GM23338 (cell line): ENCODE results near the gene COL6A3. TPM values are rescaled to one million over a fixed set of nuclear protein-coding genes. Genes with fewer than 3 reads are reported as not detected.

Experiments
- ATAC-seq: fragments of 200-7000 bp; cut with Tn5 transposase; 3 replicates; pipeline ENCODE4 v1.9.1; 2020
- DNase-seq: peaks from one replicate; pipeline ENCODE4 v3.0.0-alpha.2; 2015; ENCODE audit warnings: low spot score
- H2AFZ ChIP-seq: fragments of 200-600 bp; sonication (generic); 2 replicates; pipeline ENCODE4 v1.8.0; 2016; ENCODE audit warnings: antibody characterized with exemption, mild to moderate bottlenecking, moderate library complexity
- H3F3A ChIP-seq: fragments of 200-600 bp; sonication (generic); replicated peaks from 2 replicates; pipeline ENCODE4 v1.8.0; 2017; ENCODE audit warnings: antibody characterized with exemption, mixed run types, low read depth
- H3K27ac ChIP-seq: fragments of 200-600 bp; sonication (generic); 2 replicates; pipeline ENCODE4 v1.6.1; 2016; ENCODE audit warnings: low read depth
- H3K27me3 ChIP-seq: fragments of 200-600 bp; sonication (generic); 2 replicates; pipeline ENCODE4 v1.8.0; 2016; ENCODE audit warnings: mild to moderate bottlenecking, mixed run types, moderate library complexity; ENCODE audit not compliant: insufficient read depth
- H3K36me3 ChIP-seq: fragments of 200-600 bp; sonication (generic); 2 replicates; pipeline ENCODE4 v1.8.0; 2016; ENCODE audit warnings: mild to moderate bottlenecking; ENCODE audit not compliant: insufficient read depth
- H3K4me1 ChIP-seq: fragments of 200-600 bp; sonication (generic); 2 replicates; pipeline ENCODE4 v1.8.0; 2016; ENCODE audit warnings: mild to moderate bottlenecking, moderate library complexity; ENCODE audit not compliant: insufficient read depth
- H3K4me2 ChIP-seq: fragments of 200-600 bp; sonication (generic); 2 replicates; pipeline ENCODE4 v1.7.1; 2017; ENCODE audit warnings: mixed run types
- H3K4me3 ChIP-seq: fragments of 200-600 bp; sonication (generic); 2 replicates; pipeline ENCODE4 v1.6.1; 2016; ENCODE audit warnings: mixed run types
- H3K79me2 ChIP-seq: fragments of 200-600 bp; sonication (generic); replicated peaks from 2 replicates; pipeline ENCODE4 v1.8.0; 2017; ENCODE audit warnings: mild to moderate bottlenecking; ENCODE audit not compliant: insufficient read depth
- H3K9me2 ChIP-seq: fragments of 200-600 bp; sonication (generic); 2 replicates; pipeline ENCODE4 v1.8.0; 2017; ENCODE audit not compliant: insufficient read depth
- H4K20me1 ChIP-seq: fragments of 200-600 bp; sonication (generic); replicated peaks from 2 replicates; pipeline ENCODE4 v1.8.0; 2017; ENCODE audit warnings: mild to moderate bottlenecking; ENCODE audit not compliant: insufficient read depth
- H3K27ac Mint-ChIP-seq: 2 replicates; pipeline ENCODE4 v1.8.0; 2020; ENCODE audit warnings: inconsistent platforms, mild to moderate bottlenecking, moderate library complexity, mixed read lengths
- H3K27me3 Mint-ChIP-seq: 3 replicates; pipeline ENCODE4 v1.8.0; 2022; ENCODE audit warnings: low read depth, mild to moderate bottlenecking, moderate library complexity, mixed read lengths, inconsistent platforms; ENCODE audit not compliant: insufficient read depth, poor library complexity
- H3K36me3 Mint-ChIP-seq: 3 replicates; pipeline ENCODE4 v1.8.0; 2021; ENCODE audit warnings: low read depth, mild to moderate bottlenecking, inconsistent platforms, moderate library complexity, mixed read lengths
- H3K4me1 Mint-ChIP-seq: 3 replicates; pipeline ENCODE4 v1.8.0; 2020; ENCODE audit warnings: mild to moderate bottlenecking, inconsistent platforms, mixed read lengths
- H3K4me3 Mint-ChIP-seq: 3 replicates; pipeline ENCODE4 v1.8.0; 2021; ENCODE audit warnings: moderate library complexity, mild to moderate bottlenecking, inconsistent platforms, mixed read lengths
- H3K9me3 Mint-ChIP-seq: 3 replicates; pipeline ENCODE4 v1.8.0; 2020; ENCODE audit warnings: moderate library complexity, mild to moderate bottlenecking, inconsistent platforms, mixed read lengths
- CREB1 ChIP-seq: fragments of 250-450 bp; sonication (Bioruptor Pico); IDR thresholded peaks from 2 replicates; pipeline ENCODE4 v1.5.0; 2020; ENCODE audit warnings: low read depth, mild to moderate bottlenecking, moderate library complexity
- EZH2 ChIP-seq: fragments of 200-600 bp; sonication (generic); IDR thresholded peaks from one replicate; pipeline ENCODE4 v1.8.0; 2017; ENCODE audit warnings: antibody characterized with exemption, mild to moderate bottlenecking, low read depth; ENCODE audit not compliant: unreplicated experiment
- EZH2phosphoT487 ChIP-seq: fragments of 200-600 bp; sonication (generic); IDR thresholded peaks from one replicate; pipeline ENCODE4 v1.8.1; 2018; ENCODE audit warnings: antibody characterized with exemption; ENCODE audit not compliant: unreplicated experiment
- JUNB ChIP-seq: IDR thresholded peaks from one replicate; pipeline ENCODE4 v1.6.1; 2016; ENCODE audit warnings: antibody characterized with exemption; ENCODE audit not compliant: unreplicated experiment
- NANOG ChIP-seq: IDR thresholded peaks from 2 replicates; pipeline ENCODE4 v1.6.1; 2016; ENCODE audit warnings: antibody characterized with exemption, borderline replicate concordance
- POLR2AphosphoS5 ChIP-seq: IDR thresholded peaks from 2 replicates; pipeline ENCODE4 v1.6.1; 2016; ENCODE audit warnings: antibody characterized with exemption, low read depth
- STAT1 ChIP-seq: IDR thresholded peaks from one replicate; pipeline ENCODE4 v1.6.1; 2016; ENCODE audit warnings: antibody characterized with exemption; ENCODE audit not compliant: unreplicated experiment
- ZNF114 ChIP-seq: fragments of 250-450 bp; sonication (Bioruptor Pico); IDR thresholded peaks from 2 replicates; pipeline ENCODE4 v1.5.0; 2020; ENCODE audit warnings: mild to moderate bottlenecking, moderate library complexity
- polyA plus RNA-seq: library from polyadenylated mRNA; unstranded; fragments of >200 nt; fragmentation: Nextera tagmentation; extraction: Ambion mirVana; gene quantifications from 2 replicates; pipeline ENCODE4 v1.2.1, GENCODE V29; 2016
- total RNA-seq: library from RNA; depleted of rRNA; stranded (reverse); fragments of >200 nt; shearing (Covaris generic); gene quantifications from 2 replicates; pipeline ENCODE4 v1.2.3, GENCODE V29; 2014
- TF ChIP-seq, protein P1 (sequence below): IDR thresholded peaks from 2 replicates; pipeline ENCODE4 v1.6.1; 2016; ENCODE audit warnings: antibody characterized with exemption
- TF ChIP-seq, protein P2 (sequence below): fragments of 250-450 bp; sonication (Bioruptor Pico); IDR thresholded peaks from 2 replicates; pipeline ENCODE4 v1.5.0; 2020; ENCODE audit warnings: mild to moderate bottlenecking, moderate library complexity
- TF ChIP-seq, protein P3 (sequence below), 2 experiments: fragments of 200-600 bp in 1 of 2; sonication (generic) in 1 of 2; conservative IDR thresholded peaks; 2 replicates each; pipeline versions ENCODE4 v1.5.1 to v1.6.1; 2016 to 2017; ENCODE audit warnings: antibody characterized with exemption in 2 of 2, low read depth in 2 of 2, mild to moderate bottlenecking in 2 of 2, moderate library complexity in 1 of 2

Gene COL6A3
- total and polyA plus RNA-seq, 2 experiments from 2014 or later = 1.2 to 7.3 TPM

DNA sequence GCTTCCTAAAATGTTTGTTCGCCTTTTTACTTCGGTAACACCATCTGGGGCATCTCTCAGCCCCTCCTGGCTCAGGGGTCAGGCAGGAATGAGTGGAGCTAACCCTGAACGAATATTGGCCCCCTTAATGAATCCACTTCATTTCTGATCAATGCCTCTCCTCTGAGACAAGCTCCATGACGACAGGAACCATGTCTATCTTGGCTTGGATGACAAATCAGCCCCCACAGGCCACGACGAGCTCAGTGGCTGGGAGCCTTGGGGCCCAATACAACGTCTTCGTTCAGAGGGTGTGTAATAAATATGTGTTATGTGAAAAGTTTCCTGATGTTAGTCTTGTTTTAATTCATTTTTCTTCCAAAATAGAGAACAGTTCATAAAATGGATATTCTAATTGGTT is 133.0 kb downstream of the COL6A3 start:
- Histone ChIP-seq H2AFZ (no peak overlapping the region), H3K79me2 (no peaks in the 10 kb centered on the region), H3K9me2 (peaks cover 18% of the 10 kb centered on the region), H3K4me3 (no peak overlapping the region), H3K4me1 (no peaks in the 10 kb centered on the region), H3K27me3 (no peaks in the 10 kb centered on the region), H3K4me2 (no peak overlapping the region), H3K36me3 (no peaks in the 10 kb centered on the region), H3F3A (no peaks in the 10 kb centered on the region), H3K27ac (no peak overlapping the region), H4K20me1 (no peaks in the 10 kb centered on the region)
- Mint-ChIP-seq H3K27ac (no peak overlapping the region), H3K4me3 (no peak overlapping the region), H3K9me3 (no peaks in the 10 kb centered on the region; the same call in 2 of the 3 replicates), H3K36me3 (no peaks in the 10 kb centered on the region), H3K27me3 (no peaks in the 10 kb centered on the region), H3K4me1 (no peaks in the 10 kb centered on the region)
- ATAC-seq (no peak), DNase-seq (no peak)
- TF ChIP-seq, protein P1, sequence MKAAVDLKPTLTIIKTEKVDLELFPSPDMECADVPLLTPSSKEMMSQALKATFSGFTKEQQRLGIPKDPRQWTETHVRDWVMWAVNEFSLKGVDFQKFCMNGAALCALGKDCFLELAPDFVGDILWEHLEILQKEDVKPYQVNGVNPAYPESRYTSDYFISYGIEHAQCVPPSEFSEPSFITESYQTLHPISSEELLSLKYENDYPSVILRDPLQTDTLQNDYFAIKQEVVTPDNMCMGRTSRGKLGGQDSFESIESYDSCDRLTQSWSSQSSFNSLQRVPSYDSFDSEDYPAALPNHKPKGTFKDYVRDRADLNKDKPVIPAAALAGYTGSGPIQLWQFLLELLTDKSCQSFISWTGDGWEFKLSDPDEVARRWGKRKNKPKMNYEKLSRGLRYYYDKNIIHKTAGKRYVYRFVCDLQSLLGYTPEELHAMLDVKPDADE = no peak
- TF ChIP-seq, protein P2, sequence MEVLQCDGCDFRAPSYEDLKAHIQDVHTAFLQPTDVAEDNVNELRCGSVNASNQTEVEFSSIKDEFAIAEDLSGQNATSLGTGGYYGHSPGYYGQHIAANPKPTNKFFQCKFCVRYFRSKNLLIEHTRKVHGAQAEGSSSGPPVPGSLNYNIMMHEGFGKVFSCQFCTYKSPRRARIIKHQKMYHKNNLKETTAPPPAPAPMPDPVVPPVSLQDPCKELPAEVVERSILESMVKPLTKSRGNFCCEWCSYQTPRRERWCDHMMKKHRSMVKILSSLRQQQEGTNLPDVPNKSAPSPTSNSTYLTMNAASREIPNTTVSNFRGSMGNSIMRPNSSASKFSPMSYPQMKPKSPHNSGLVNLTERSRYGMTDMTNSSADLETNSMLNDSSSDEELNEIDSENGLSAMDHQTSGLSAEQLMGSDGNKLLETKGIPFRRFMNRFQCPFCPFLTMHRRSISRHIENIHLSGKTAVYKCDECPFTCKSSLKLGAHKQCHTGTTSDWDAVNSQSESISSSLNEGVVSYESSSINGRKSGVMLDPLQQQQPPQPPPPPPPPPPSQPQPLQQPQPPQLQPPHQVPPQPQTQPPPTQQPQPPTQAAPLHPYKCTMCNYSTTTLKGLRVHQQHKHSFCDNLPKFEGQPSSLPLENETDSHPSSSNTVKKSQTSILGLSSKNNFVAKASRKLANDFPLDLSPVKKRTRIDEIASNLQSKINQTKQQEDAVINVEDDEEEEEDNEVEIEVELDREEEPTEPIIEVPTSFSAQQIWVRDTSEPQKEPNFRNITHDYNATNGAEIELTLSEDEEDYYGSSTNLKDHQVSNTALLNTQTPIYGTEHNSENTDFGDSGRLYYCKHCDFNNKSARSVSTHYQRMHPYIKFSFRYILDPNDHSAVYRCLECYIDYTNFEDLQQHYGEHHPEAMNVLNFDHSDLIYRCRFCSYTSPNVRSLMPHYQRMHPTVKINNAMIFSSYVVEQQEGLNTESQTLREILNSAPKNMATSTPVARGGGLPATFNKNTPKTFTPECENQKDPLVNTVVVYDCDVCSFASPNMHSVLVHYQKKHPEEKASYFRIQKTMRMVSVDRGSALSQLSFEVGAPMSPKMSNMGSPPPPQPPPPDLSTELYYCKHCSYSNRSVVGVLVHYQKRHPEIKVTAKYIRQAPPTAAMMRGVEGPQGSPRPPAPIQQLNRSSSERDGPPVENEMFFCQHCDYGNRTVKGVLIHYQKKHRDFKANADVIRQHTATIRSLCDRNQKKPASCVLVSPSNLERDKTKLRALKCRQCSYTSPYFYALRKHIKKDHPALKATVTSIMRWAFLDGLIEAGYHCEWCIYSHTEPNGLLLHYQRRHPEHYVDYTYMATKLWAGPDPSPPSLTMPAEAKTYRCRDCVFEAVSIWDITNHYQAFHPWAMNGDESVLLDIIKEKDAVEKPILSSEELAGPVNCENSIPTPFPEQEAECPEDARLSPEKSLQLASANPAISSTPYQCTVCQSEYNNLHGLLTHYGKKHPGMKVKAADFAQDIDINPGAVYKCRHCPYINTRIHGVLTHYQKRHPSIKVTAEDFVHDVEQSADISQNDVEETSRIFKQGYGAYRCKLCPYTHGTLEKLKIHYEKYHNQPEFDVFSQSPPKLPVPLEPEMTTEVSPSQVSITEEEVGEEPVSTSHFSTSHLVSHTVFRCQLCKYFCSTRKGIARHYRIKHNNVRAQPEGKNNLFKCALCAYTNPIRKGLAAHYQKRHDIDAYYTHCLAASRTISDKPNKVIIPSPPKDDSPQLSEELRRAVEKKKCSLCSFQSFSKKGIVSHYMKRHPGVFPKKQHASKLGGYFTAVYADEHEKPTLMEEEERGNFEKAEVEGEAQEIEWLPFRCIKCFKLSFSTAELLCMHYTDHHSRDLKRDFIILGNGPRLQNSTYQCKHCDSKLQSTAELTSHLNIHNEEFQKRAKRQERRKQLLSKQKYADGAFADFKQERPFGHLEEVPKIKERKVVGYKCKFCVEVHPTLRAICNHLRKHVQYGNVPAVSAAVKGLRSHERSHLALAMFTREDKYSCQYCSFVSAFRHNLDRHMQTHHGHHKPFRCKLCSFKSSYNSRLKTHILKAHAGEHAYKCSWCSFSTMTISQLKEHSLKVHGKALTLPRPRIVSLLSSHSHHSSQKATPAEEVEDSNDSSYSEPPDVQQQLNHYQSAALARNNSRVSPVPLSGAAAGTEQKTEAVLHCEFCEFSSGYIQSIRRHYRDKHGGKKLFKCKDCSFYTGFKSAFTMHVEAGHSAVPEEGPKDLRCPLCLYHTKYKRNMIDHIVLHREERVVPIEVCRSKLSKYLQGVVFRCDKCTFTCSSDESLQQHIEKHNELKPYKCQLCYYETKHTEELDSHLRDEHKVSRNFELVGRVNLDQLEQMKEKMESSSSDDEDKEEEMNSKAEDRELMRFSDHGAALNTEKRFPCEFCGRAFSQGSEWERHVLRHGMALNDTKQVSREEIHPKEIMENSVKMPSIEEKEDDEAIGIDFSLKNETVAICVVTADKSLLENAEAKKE (CRISPR knock-in tag) = no peak
- no peak for TF ChIP-seq JUNB
- no peak for TF ChIP-seq ZNF114 (CRISPR knock-in tag)
- TF ChIP-seq, protein P3, sequence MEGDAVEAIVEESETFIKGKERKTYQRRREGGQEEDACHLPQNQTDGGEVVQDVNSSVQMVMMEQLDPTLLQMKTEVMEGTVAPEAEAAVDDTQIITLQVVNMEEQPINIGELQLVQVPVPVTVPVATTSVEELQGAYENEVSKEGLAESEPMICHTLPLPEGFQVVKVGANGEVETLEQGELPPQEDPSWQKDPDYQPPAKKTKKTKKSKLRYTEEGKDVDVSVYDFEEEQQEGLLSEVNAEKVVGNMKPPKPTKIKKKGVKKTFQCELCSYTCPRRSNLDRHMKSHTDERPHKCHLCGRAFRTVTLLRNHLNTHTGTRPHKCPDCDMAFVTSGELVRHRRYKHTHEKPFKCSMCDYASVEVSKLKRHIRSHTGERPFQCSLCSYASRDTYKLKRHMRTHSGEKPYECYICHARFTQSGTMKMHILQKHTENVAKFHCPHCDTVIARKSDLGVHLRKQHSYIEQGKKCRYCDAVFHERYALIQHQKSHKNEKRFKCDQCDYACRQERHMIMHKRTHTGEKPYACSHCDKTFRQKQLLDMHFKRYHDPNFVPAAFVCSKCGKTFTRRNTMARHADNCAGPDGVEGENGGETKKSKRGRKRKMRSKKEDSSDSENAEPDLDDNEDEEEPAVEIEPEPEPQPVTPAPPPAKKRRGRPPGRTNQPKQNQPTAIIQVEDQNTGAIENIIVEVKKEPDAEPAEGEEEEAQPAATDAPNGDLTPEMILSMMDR (conservative IDR thresholded peaks at IDR 0.05; ENCODE audit: low read depth in 2 of 2) = no peak
- TF ChIP-seq EZH2phosphoT487 = no peak
- TF ChIP-seq NANOG = no peak
- no peak for TF ChIP-seq STAT1
- no peak for TF ChIP-seq POLR2AphosphoS5
- no peak for TF ChIP-seq CREB1
- TF ChIP-seq EZH2 = no peak
